Spinal cord (tissue), 10 donors: ENCODE measurements around the gene SNX21. TPM values are rescaled to one million over a fixed set of nuclear protein-coding genes. Genes with fewer than 3 reads are reported as not detected.

Source experiments
- DNase-seq, 6 donors: peaks; one replicate each; pipeline versions ENCODE4 v3.0.0 to v3.0.0-alpha.2; 2013 to 2015; ENCODE audit warnings: low spot score in 6 of 6, low read depth in 4 of 6
- H3K27ac ChIP-seq: one replicate; pipeline ENCODE4 v1.5.1; 2013; ENCODE audit warnings: low read depth, low read length, control low read depth
- H3K27me3 ChIP-seq: one replicate; pipeline ENCODE4 v1.6.1; 2013; ENCODE audit warnings: low read length; ENCODE audit not compliant: control insufficient read depth, insufficient read depth
- H3K36me3 ChIP-seq: one replicate; pipeline ENCODE4 v1.6.1; 2013; ENCODE audit warnings: low read length; ENCODE audit not compliant: control insufficient read depth, insufficient read depth
- H3K4me1 ChIP-seq: one replicate; pipeline ENCODE4 v1.6.1; 2013; ENCODE audit warnings: low read length; ENCODE audit not compliant: control insufficient read depth, insufficient read depth
- H3K4me3 ChIP-seq: one replicate; pipeline ENCODE4 v1.5.1; 2013; ENCODE audit warnings: low read depth, low read length, control low read depth
- H3K9me3 ChIP-seq: one replicate; pipeline ENCODE4 v1.6.1; 2013; ENCODE audit warnings: low read length; ENCODE audit not compliant: control insufficient read depth, insufficient read depth
- WGBS: methylation state at CpG from one replicate; pipeline ENCODE4 v1.1.5; 2013; ENCODE audit warnings: missing lambda C conversion rate; ENCODE audit not compliant: insufficient coverage; 5-methylcytosine and 5-hydroxymethylcytosine counted together
- polyA plus RNA-seq, 2 donors: library from polyadenylated mRNA; unstranded; fragments of 120-200 nt; gene quantifications; one replicate each; pipeline ENCODE4 v1.2.1, GENCODE V29; 2013; ENCODE audit not compliant: insufficient read length in 2 of 2
- total RNA-seq, 2 donors: library from RNA; depleted of rRNA in 1 of 2; stranded (reverse); fragments of 120-200 nt in 1 of 2; fragments of >200 nt in 1 of 2; gene quantifications; one replicate each; pipeline versions ENCODE4 v1.2.3 to v1.2.4, GENCODE V29; 2013 to 2014
- donor health status: healthy.

The SNX21 gene
- total and polyA plus RNA-seq, 4 donors = 23.8 to 40.7 (median 38.1) TPM

- peak in 5 of 6 donors; percentile 49 to 91 (median 67) for DNase-seq
- Histone ChIP-seq H3K27me3 (no peaks in the 10 kb centered on the region), H3K9me3 (no peaks in the 10 kb centered on the region), H3K36me3 (peaks cover 16% of the 10 kb centered on the region), H3K4me1 (peaks cover 31% of the 10 kb centered on the region), H3K27ac (peak overlapping the region; percentile 91), H3K4me3 (peak overlapping the region; percentile 78)
- 1% methylated on average over 68 of the region's 71 CpGs for WGBS
Observed at GRCh38 chr20:45833883-45834796, 541 bp downstream of the SNX21 start.

GRCh38 chr20:45834797-45835161 is 1.2 kb downstream of the SNX21 start:
- 88% methylated on average over 14 of the region's 14 CpGs for WGBS
- Histone ChIP-seq H3K27me3 (no peaks in the 10 kb centered on the region), H3K4me3 (peak overlapping the region; percentile 78), H3K36me3 (peaks cover 16% of the 10 kb centered on the region), H3K27ac (peak overlapping the region; percentile 91), H3K9me3 (no peaks in the 10 kb centered on the region), H3K4me1 (peaks cover 31% of the 10 kb centered on the region)
- no peak for DNase-seq

GRCh38 chr20:45835329-45835765 is 1.7 kb downstream of the SNX21 start:
- Histone ChIP-seq H3K27me3 (no peaks in the 10 kb centered on the region), H3K4me3 (no peak overlapping the region), H3K36me3 (peaks cover 21% of the 10 kb centered on the region), H3K4me1 (peaks cover 31% of the 10 kb centered on the region), H3K27ac (no peak overlapping the region), H3K9me3 (no peaks in the 10 kb centered on the region)
- WGBS = 64% methylated on average over 2 of the region's 3 CpGs
- DNase-seq = no peak

- Histone ChIP-seq H3K36me3 (peaks cover 26% of the 10 kb centered on the region), H3K27me3 (no peaks in the 10 kb centered on the region), H3K9me3 (no peaks in the 10 kb centered on the region), H3K4me3 (no peak overlapping the region), H3K27ac (no peak overlapping the region), H3K4me1 (peaks cover 31% of the 10 kb centered on the region)
- WGBS = 100% methylated on average over 5 of the region's 5 CpGs
- no peak for DNase-seq
Observed at GRCh38 chr20:45835825-45836224, 2.2 kb downstream of the SNX21 start.

- no peak overlapping the region for H3K27ac ChIP-seq
Observed at GRCh38 chr20:45836841-45837240, 3.2 kb downstream of the SNX21 start.

GRCh38 chr20:45840700-45841198 is 7.2 kb downstream of the SNX21 start:
- WGBS = 90% methylated on average over 23 of the region's 25 CpGs
- DNase-seq = no peak
- Histone ChIP-seq H3K27me3 (no peaks in the 10 kb centered on the region), H3K9me3 (no peaks in the 10 kb centered on the region), H3K4me1 (peaks cover 9% of the 10 kb centered on the region), H3K36me3 (peaks cover 56% of the 10 kb centered on the region), H3K27ac (no peak overlapping the region), H3K4me3 (no peak overlapping the region)

More at GRCh38 chr20:45836841-45837240, 3.2 kb downstream of the SNX21 start:
- Histone ChIP-seq H3K36me3 (peaks cover 36% of the 10 kb centered on the region), H3K9me3 (no peaks in the 10 kb centered on the region), H3K4me1 (peaks cover 31% of the 10 kb centered on the region), H3K4me3 (no peak overlapping the region), H3K27me3 (no peaks in the 10 kb centered on the region)
- WGBS = 0% methylated on average over 1 of the region's 1 CpG
- peak in 1 of 6 donors; percentile 44 for DNase-seq

- Histone ChIP-seq H3K27me3 (no peaks in the 10 kb centered on the region), H3K4me3 (no peak overlapping the region), H3K36me3 (peaks cover 58% of the 10 kb centered on the region), H3K4me1 (peaks cover 3% of the 10 kb centered on the region), H3K27ac (no peak overlapping the region), H3K9me3 (no peaks in the 10 kb centered on the region)
- DNase-seq = no peak
- 81% methylated on average over 5 of the region's 10 CpGs for WGBS
Observed at GRCh38 chr20:45841407-45842129, 8.0 kb downstream of the SNX21 start.

- no peak overlapping the region for H3K4me3 ChIP-seq
- DNase-seq = no peak
- H3K27me3 ChIP-seq = no peaks in the 10 kb centered on the region
- WGBS = 62% methylated on average over 2 of the region's 5 CpGs
- no peak overlapping the region for H3K27ac ChIP-seq
- H3K4me1 ChIP-seq = no peaks in the 10 kb centered on the region
- peaks cover 62% of the 10 kb centered on the region for H3K36me3 ChIP-seq
- H3K9me3 ChIP-seq = no peaks in the 10 kb centered on the region
Observed at GRCh38 chr20:45842169-45842812, 8.7 kb downstream of the SNX21 start.

GRCh38 chr20:45843506-45843905 is 9.9 kb downstream of the SNX21 start:
- no peaks in the 10 kb centered on the region for H3K4me1 ChIP-seq
- no peak overlapping the region for H3K27ac ChIP-seq
- no peaks in the 10 kb centered on the region for H3K27me3 ChIP-seq
- H3K36me3 ChIP-seq = peaks cover 69% of the 10 kb centered on the region
- WGBS = 93% methylated on average over 10 of the region's 14 CpGs
- no peaks in the 10 kb centered on the region for H3K9me3 ChIP-seq
- H3K4me3 ChIP-seq = no peak overlapping the region
- no peak for DNase-seq
